GM23338 (cell line): ENCODE data around the gene GRAMD1A. TPM values are rescaled to one million over a fixed set of nuclear protein-coding genes. Genes with fewer than 3 reads are reported as not detected.

Experiments
- ATAC-seq: fragments of 200-7000 bp; cut with Tn5 transposase; 3 replicates; pipeline ENCODE4 v1.9.1; 2020
- DNase-seq: peaks from one replicate; pipeline ENCODE4 v3.0.0-alpha.2; 2015; ENCODE audit warnings: low spot score
- H2AFZ ChIP-seq: fragments of 200-600 bp; sonication (generic); 2 replicates; pipeline ENCODE4 v1.8.0; 2016; ENCODE audit warnings: antibody characterized with exemption, mild to moderate bottlenecking, moderate library complexity
- H3F3A ChIP-seq: fragments of 200-600 bp; sonication (generic); replicated peaks from 2 replicates; pipeline ENCODE4 v1.8.0; 2017; ENCODE audit warnings: antibody characterized with exemption, mixed run types, low read depth
- H3K27ac ChIP-seq: fragments of 200-600 bp; sonication (generic); 2 replicates; pipeline ENCODE4 v1.6.1; 2016; ENCODE audit warnings: low read depth
- H3K27me3 ChIP-seq: fragments of 200-600 bp; sonication (generic); 2 replicates; pipeline ENCODE4 v1.8.0; 2016; ENCODE audit warnings: mild to moderate bottlenecking, mixed run types, moderate library complexity; ENCODE audit not compliant: insufficient read depth
- H3K36me3 ChIP-seq: fragments of 200-600 bp; sonication (generic); 2 replicates; pipeline ENCODE4 v1.8.0; 2016; ENCODE audit warnings: mild to moderate bottlenecking; ENCODE audit not compliant: insufficient read depth
- H3K4me1 ChIP-seq: fragments of 200-600 bp; sonication (generic); 2 replicates; pipeline ENCODE4 v1.8.0; 2016; ENCODE audit warnings: mild to moderate bottlenecking, moderate library complexity; ENCODE audit not compliant: insufficient read depth
- H3K4me2 ChIP-seq: fragments of 200-600 bp; sonication (generic); 2 replicates; pipeline ENCODE4 v1.7.1; 2017; ENCODE audit warnings: mixed run types
- H3K4me3 ChIP-seq: fragments of 200-600 bp; sonication (generic); 2 replicates; pipeline ENCODE4 v1.6.1; 2016; ENCODE audit warnings: mixed run types
- H3K79me2 ChIP-seq: fragments of 200-600 bp; sonication (generic); replicated peaks from 2 replicates; pipeline ENCODE4 v1.8.0; 2017; ENCODE audit warnings: mild to moderate bottlenecking; ENCODE audit not compliant: insufficient read depth
- H3K9me2 ChIP-seq: fragments of 200-600 bp; sonication (generic); 2 replicates; pipeline ENCODE4 v1.8.0; 2017; ENCODE audit not compliant: insufficient read depth
- H4K20me1 ChIP-seq: fragments of 200-600 bp; sonication (generic); replicated peaks from 2 replicates; pipeline ENCODE4 v1.8.0; 2017; ENCODE audit warnings: mild to moderate bottlenecking; ENCODE audit not compliant: insufficient read depth
- H3K27ac Mint-ChIP-seq: 2 replicates; pipeline ENCODE4 v1.8.0; 2020; ENCODE audit warnings: inconsistent platforms, mild to moderate bottlenecking, moderate library complexity, mixed read lengths
- H3K27me3 Mint-ChIP-seq: 3 replicates; pipeline ENCODE4 v1.8.0; 2022; ENCODE audit warnings: low read depth, mild to moderate bottlenecking, moderate library complexity, mixed read lengths, inconsistent platforms; ENCODE audit not compliant: insufficient read depth, poor library complexity
- H3K36me3 Mint-ChIP-seq: 3 replicates; pipeline ENCODE4 v1.8.0; 2021; ENCODE audit warnings: low read depth, mild to moderate bottlenecking, inconsistent platforms, moderate library complexity, mixed read lengths
- H3K4me1 Mint-ChIP-seq: 3 replicates; pipeline ENCODE4 v1.8.0; 2020; ENCODE audit warnings: mild to moderate bottlenecking, inconsistent platforms, mixed read lengths
- H3K4me3 Mint-ChIP-seq: 3 replicates; pipeline ENCODE4 v1.8.0; 2021; ENCODE audit warnings: moderate library complexity, mild to moderate bottlenecking, inconsistent platforms, mixed read lengths
- H3K9me3 Mint-ChIP-seq: 3 replicates; pipeline ENCODE4 v1.8.0; 2020; ENCODE audit warnings: moderate library complexity, mild to moderate bottlenecking, inconsistent platforms, mixed read lengths
- CREB1 ChIP-seq: fragments of 250-450 bp; sonication (Bioruptor Pico); IDR thresholded peaks from 2 replicates; pipeline ENCODE4 v1.5.0; 2020; ENCODE audit warnings: low read depth, mild to moderate bottlenecking, moderate library complexity
- EZH2 ChIP-seq: fragments of 200-600 bp; sonication (generic); IDR thresholded peaks from one replicate; pipeline ENCODE4 v1.8.0; 2017; ENCODE audit warnings: antibody characterized with exemption, mild to moderate bottlenecking, low read depth; ENCODE audit not compliant: unreplicated experiment
- EZH2phosphoT487 ChIP-seq: fragments of 200-600 bp; sonication (generic); IDR thresholded peaks from one replicate; pipeline ENCODE4 v1.8.1; 2018; ENCODE audit warnings: antibody characterized with exemption; ENCODE audit not compliant: unreplicated experiment
- NANOG ChIP-seq: IDR thresholded peaks from 2 replicates; pipeline ENCODE4 v1.6.1; 2016; ENCODE audit warnings: antibody characterized with exemption, borderline replicate concordance
- POLR2AphosphoS5 ChIP-seq: IDR thresholded peaks from 2 replicates; pipeline ENCODE4 v1.6.1; 2016; ENCODE audit warnings: antibody characterized with exemption, low read depth
- STAT1 ChIP-seq: IDR thresholded peaks from one replicate; pipeline ENCODE4 v1.6.1; 2016; ENCODE audit warnings: antibody characterized with exemption; ENCODE audit not compliant: unreplicated experiment
- ZNF114 ChIP-seq: fragments of 250-450 bp; sonication (Bioruptor Pico); IDR thresholded peaks from 2 replicates; pipeline ENCODE4 v1.5.0; 2020; ENCODE audit warnings: mild to moderate bottlenecking, moderate library complexity
- ZNF331 ChIP-seq: fragments of 250-450 bp; sonication (Bioruptor Pico); IDR thresholded peaks from 2 replicates; pipeline ENCODE4 v1.5.0; 2020; ENCODE audit warnings: low read depth, mild to moderate bottlenecking, moderate library complexity
- polyA plus RNA-seq: library from polyadenylated mRNA; unstranded; fragments of >200 nt; fragmentation: Nextera tagmentation; extraction: Ambion mirVana; gene quantifications from 2 replicates; pipeline ENCODE4 v1.2.1, GENCODE V29; 2016
- total RNA-seq: library from RNA; depleted of rRNA; stranded (reverse); fragments of >200 nt; shearing (Covaris generic); gene quantifications from 2 replicates; pipeline ENCODE4 v1.2.3, GENCODE V29; 2014
- TF ChIP-seq, protein P1 (sequence below): IDR thresholded peaks from 2 replicates; pipeline ENCODE4 v1.6.1; 2016; ENCODE audit warnings: antibody characterized with exemption
- TF ChIP-seq, protein P2 (sequence below): IDR thresholded peaks from one replicate; pipeline ENCODE4 v1.6.1; 2018; ENCODE audit warnings: antibody characterized with exemption; ENCODE audit not compliant: unreplicated experiment

GRAMD1A gene
- total and polyA plus RNA-seq, 2 experiments from 2014 or later, result 122 to 174 TPM

DNA sequence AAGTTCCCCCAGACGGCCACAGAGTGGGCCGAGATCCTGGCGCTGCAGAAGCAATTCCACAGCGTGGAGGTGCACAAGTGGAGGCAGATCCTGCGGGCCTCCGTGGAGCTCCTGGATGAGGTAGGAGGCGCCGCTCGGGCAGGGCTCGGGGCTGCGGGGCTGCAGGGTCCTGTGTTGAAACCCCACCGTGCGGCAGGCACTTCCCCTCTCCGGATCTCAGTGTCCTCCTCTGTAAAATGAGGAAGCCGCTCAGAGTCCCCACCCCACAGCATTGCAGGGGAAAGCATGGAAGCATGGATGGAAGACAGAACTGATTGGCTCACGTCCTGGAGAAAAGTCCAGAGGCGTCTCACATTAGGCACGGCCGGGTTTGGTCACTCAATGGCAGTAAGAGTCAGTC lies 23.3 kb downstream of the GRAMD1A start (continued):
- TF ChIP-seq, protein P1, sequence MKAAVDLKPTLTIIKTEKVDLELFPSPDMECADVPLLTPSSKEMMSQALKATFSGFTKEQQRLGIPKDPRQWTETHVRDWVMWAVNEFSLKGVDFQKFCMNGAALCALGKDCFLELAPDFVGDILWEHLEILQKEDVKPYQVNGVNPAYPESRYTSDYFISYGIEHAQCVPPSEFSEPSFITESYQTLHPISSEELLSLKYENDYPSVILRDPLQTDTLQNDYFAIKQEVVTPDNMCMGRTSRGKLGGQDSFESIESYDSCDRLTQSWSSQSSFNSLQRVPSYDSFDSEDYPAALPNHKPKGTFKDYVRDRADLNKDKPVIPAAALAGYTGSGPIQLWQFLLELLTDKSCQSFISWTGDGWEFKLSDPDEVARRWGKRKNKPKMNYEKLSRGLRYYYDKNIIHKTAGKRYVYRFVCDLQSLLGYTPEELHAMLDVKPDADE, result no peak
- no peak for TF ChIP-seq ZNF114 (CRISPR knock-in tag)

DNA sequence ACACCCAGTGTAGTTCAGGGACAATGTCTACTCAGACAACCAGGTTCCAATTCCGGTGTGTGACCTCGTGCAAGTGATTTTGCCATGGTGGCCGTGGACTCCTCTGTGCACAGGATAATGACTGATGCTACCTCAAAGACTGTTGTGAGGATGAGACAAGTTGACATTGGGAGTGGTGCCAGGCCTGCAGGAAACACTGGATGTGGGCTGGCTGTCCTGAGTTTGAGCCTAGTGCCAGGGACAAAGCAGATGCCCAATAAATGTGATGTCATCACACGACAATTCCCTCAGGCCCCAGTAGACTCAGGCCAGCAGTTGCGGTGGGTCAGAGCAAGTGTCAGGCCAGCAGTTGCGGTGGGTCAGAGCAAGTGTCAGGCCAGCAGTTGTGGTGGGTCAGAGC lies 24.0 kb downstream of the GRAMD1A start:
- no peaks in the 10 kb centered on the region for H3K9me2 ChIP-seq
- H3K27ac Mint-ChIP-seq, result no peak overlapping the region
- H3K4me1 ChIP-seq, result 0 out of 2 replicates have a peak, but pooled peaks cover 5% of the 10 kb centered on the region
- H3F3A ChIP-seq, result peaks cover 44% of the 10 kb centered on the region
- no peak overlapping the region for H3K4me2 ChIP-seq
- ATAC-seq (no peak), DNase-seq (no peak)
- H3K27ac ChIP-seq, result no peak overlapping the region
- no peaks in the 10 kb centered on the region; the same call in 2 of the 3 replicates for H3K4me1 Mint-ChIP-seq
- no peaks in the 10 kb centered on the region for H3K79me2 ChIP-seq
- H3K4me3 Mint-ChIP-seq, result no peak overlapping the region
- peaks cover 11% of the 10 kb centered on the region; the same call in 1 of the 2 replicates for H4K20me1 ChIP-seq
- H3K9me3 Mint-ChIP-seq, result no peaks in the 10 kb centered on the region; the same call in 2 of the 3 replicates
- H3K36me3 ChIP-seq, result peaks cover 50% of the 10 kb centered on the region
- no peak overlapping the region for H3K4me3 ChIP-seq
- H3K27me3 Mint-ChIP-seq, result peaks cover 19% of the 10 kb centered on the region
- H3K36me3 Mint-ChIP-seq, result peaks cover 86% of the 10 kb centered on the region
- no peaks in the 10 kb centered on the region for H3K27me3 ChIP-seq
- H2AFZ ChIP-seq, result no peak overlapping the region
- TF ChIP-seq EZH2 (no peak), ZNF114 (CRISPR knock-in tag) (no peak), STAT1 (no peak), POLR2AphosphoS5 (peak; percentile 21; the same call in 1 of the 2 replicates)
- TF ChIP-seq, protein P1, result no peak

DNA sequence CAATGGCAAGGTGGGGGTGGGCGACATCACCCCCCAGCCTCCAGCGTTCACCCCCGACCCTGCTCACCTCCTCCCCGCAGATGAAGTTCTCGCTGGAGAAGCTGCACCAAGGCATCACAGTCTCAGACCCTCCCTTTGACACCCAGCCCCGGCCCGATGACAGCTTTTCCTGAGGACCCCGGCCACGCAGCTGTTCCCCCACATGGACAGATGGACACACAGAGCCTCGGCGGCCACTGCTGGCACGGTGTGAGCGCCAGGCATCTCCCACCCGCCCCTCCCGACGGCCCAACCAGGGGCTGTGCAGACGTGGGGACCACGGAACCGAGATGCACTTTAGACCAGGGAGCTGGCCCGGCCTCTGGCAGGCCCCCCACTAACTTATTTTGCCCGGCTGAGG lies 25.8 kb downstream of the GRAMD1A start:
- H3K4me3 ChIP-seq, result no peak overlapping the region
- no peak overlapping the region for H3K4me3 Mint-ChIP-seq
- ATAC-seq, result no peak
- peaks cover 22% of the 10 kb centered on the region for H3K27me3 Mint-ChIP-seq
- peaks cover 10% of the 10 kb centered on the region for H3K27me3 ChIP-seq
- peaks cover 49% of the 10 kb centered on the region for H3F3A ChIP-seq
- no peak overlapping the region for H3K4me2 ChIP-seq
- H2AFZ ChIP-seq, result no peak overlapping the region
- H3K9me2 ChIP-seq, result no peaks in the 10 kb centered on the region
- no peak overlapping the region for H3K27ac ChIP-seq
- H3K79me2 ChIP-seq, result no peaks in the 10 kb centered on the region
- peaks cover 3% of the 10 kb centered on the region; the same call in 2 of the 3 replicates for H3K9me3 Mint-ChIP-seq
- no peaks in the 10 kb centered on the region; the same call in 2 of the 3 replicates for H3K4me1 Mint-ChIP-seq
- H3K4me1 ChIP-seq, result 0 out of 2 replicates have a peak, but pooled peaks cover 5% of the 10 kb centered on the region
- no peak overlapping the region for H3K27ac Mint-ChIP-seq
- no peak for DNase-seq
- H4K20me1 ChIP-seq, result peaks cover 11% of the 10 kb centered on the region; the same call in 1 of the 2 replicates
- H3K36me3 ChIP-seq, result peaks cover 44% of the 10 kb centered on the region
- H3K36me3 Mint-ChIP-seq, result peaks cover 68% of the 10 kb centered on the region
- TF ChIP-seq EZH2phosphoT487 (no peak), ZNF114 (CRISPR knock-in tag) (no peak), EZH2 (no peak), ZNF331 (CRISPR knock-in tag) (no peak), CREB1 (CRISPR knock-in tag) (no peak), NANOG (no peak)
- TF ChIP-seq, protein P2, sequence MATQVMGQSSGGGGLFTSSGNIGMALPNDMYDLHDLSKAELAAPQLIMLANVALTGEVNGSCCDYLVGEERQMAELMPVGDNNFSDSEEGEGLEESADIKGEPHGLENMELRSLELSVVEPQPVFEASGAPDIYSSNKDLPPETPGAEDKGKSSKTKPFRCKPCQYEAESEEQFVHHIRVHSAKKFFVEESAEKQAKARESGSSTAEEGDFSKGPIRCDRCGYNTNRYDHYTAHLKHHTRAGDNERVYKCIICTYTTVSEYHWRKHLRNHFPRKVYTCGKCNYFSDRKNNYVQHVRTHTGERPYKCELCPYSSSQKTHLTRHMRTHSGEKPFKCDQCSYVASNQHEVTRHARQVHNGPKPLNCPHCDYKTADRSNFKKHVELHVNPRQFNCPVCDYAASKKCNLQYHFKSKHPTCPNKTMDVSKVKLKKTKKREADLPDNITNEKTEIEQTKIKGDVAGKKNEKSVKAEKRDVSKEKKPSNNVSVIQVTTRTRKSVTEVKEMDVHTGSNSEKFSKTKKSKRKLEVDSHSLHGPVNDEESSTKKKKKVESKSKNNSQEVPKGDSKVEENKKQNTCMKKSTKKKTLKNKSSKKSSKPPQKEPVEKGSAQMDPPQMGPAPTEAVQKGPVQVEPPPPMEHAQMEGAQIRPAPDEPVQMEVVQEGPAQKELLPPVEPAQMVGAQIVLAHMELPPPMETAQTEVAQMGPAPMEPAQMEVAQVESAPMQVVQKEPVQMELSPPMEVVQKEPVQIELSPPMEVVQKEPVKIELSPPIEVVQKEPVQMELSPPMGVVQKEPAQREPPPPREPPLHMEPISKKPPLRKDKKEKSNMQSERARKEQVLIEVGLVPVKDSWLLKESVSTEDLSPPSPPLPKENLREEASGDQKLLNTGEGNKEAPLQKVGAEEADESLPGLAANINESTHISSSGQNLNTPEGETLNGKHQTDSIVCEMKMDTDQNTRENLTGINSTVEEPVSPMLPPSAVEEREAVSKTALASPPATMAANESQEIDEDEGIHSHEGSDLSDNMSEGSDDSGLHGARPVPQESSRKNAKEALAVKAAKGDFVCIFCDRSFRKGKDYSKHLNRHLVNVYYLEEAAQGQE, result no peak
